Sigmoid colon (tissue), 4 donors: ENCODE data around the gene C1orf21.
"Not testable (repeated sequence)": the region's sequence is repeated elsewhere in the genome, so short reads cannot be mapped to it uniquely, and the experiment has no call there.

ENCODE experiments used
- POLR2A ChIP-seq, 2 donors: fragments of 450-650 bp; IDR thresholded peaks; one replicate each; pipeline ENCODE4 v1.6.1; 2016; ENCODE audit warnings: antibody characterized with exemption in 2 of 2, mild to moderate bottlenecking in 2 of 2, moderate library complexity in 2 of 2
- POLR2AphosphoS5 ChIP-seq, 4 donors: sonication (generic); formaldehyde crosslinking; IDR thresholded peaks; one replicate each; pipeline ENCODE4 v1.6.1; 2017; ENCODE audit warnings: antibody characterized with exemption in 4 of 4

GRCh38 chr1:184337865-184338264 is 49.0 kb upstream of the C1orf21 start:
- not testable (repeated sequence) for TF ChIP-seq POLR2AphosphoS5, POLR2A (IDR thresholded peaks at IDR 0.05)
